ENCODE results near the gene TCF4. TPM values are rescaled to one million over a fixed set of nuclear protein-coding genes. Genes with fewer than 3 reads are reported as not detected.

The TCF4 gene
- total RNA-seq, 1 donor from 2014 or later: 56.8 TPM

- Mint-ChIP-seq H3K27me3 (no peaks in the 10 kb centered on the region), H3K36me3 (ENCODE audit: insufficient read depth) (peaks cover 7% of the 10 kb centered on the region), H3K27ac (no peak overlapping the region), H3K4me1 (ENCODE audit: low read depth) (peaks cover 2% of the 10 kb centered on the region), H3K4me3 (ENCODE audit: low read depth) (no peak overlapping the region), H3K9me3 (ENCODE audit: low read depth) (peaks cover 8% of the 10 kb centered on the region)
- no peak for TF ChIP-seq CTCF (IDR thresholded peaks at IDR 0.05; ENCODE audit: unreplicated experiment)
- DNase-seq (ENCODE audit: low spot score, unreplicated experiment): no peak
Measured at GRCh38 chr18:55479656-55480420, 108.2 kb downstream of the TCF4 start.

- TF ChIP-seq CTCF (IDR thresholded peaks at IDR 0.05; ENCODE audit: unreplicated experiment): no peak
- H3K4me3 Mint-ChIP-seq (ENCODE audit: low read depth): no peak overlapping the region
- peaks cover 8% of the 10 kb centered on the region for H3K4me1 Mint-ChIP-seq (ENCODE audit: low read depth)
- no peaks in the 10 kb centered on the region for H3K27me3 Mint-ChIP-seq
- peaks cover 7% of the 10 kb centered on the region for H3K36me3 Mint-ChIP-seq (ENCODE audit: insufficient read depth)
- peaks cover 8% of the 10 kb centered on the region for H3K9me3 Mint-ChIP-seq (ENCODE audit: low read depth)
- DNase-seq (ENCODE audit: low spot score, unreplicated experiment): no peak
- no peak overlapping the region for H3K27ac Mint-ChIP-seq
Measured at GRCh38 chr18:55477860-55478581, 110.0 kb downstream of the TCF4 start.

- Mint-ChIP-seq H3K27ac (no peak overlapping the region), H3K4me3 (ENCODE audit: low read depth) (no peak overlapping the region), H3K27me3 (no peaks in the 10 kb centered on the region), H3K4me1 (ENCODE audit: low read depth) (peaks cover 9% of the 10 kb centered on the region), H3K36me3 (ENCODE audit: insufficient read depth) (peaks cover 3% of the 10 kb centered on the region), H3K9me3 (ENCODE audit: low read depth) (peaks cover 8% of the 10 kb centered on the region)
- no peak for TF ChIP-seq CTCF (IDR thresholded peaks at IDR 0.05; ENCODE audit: unreplicated experiment)
- DNase-seq (ENCODE audit: low spot score, unreplicated experiment): no peak
Measured at GRCh38 chr18:55477499-55477859, 110.5 kb downstream of the TCF4 start.

GRCh38 chr18:55475916-55476315, 112.1 kb downstream of the TCF4 start:
- peaks cover 15% of the 10 kb centered on the region for H3K4me1 Mint-ChIP-seq (ENCODE audit: low read depth)
- no peak overlapping the region for H3K27ac Mint-ChIP-seq
- TF ChIP-seq CTCF (IDR thresholded peaks at IDR 0.05; ENCODE audit: unreplicated experiment): no peak
- peaks cover under 1% of the 10 kb centered on the region for H3K9me3 Mint-ChIP-seq (ENCODE audit: low read depth)
- DNase-seq (ENCODE audit: low spot score, unreplicated experiment): no peak
- H3K27me3 Mint-ChIP-seq: no peaks in the 10 kb centered on the region
- no peak overlapping the region for H3K4me3 Mint-ChIP-seq (ENCODE audit: low read depth)
- no peaks in the 10 kb centered on the region for H3K36me3 Mint-ChIP-seq (ENCODE audit: insufficient read depth)

GRCh38 chr18:55475467-55475866, 112.5 kb downstream of the TCF4 start:
- Mint-ChIP-seq H3K27ac (no peak overlapping the region), H3K4me3 (ENCODE audit: low read depth) (no peak overlapping the region), H3K9me3 (ENCODE audit: low read depth) (no peaks in the 10 kb centered on the region), H3K36me3 (ENCODE audit: insufficient read depth) (no peaks in the 10 kb centered on the region), H3K27me3 (no peaks in the 10 kb centered on the region), H3K4me1 (ENCODE audit: low read depth) (peaks cover 16% of the 10 kb centered on the region)
- TF ChIP-seq CTCF (IDR thresholded peaks at IDR 0.05; ENCODE audit: unreplicated experiment): no peak
- no peak for DNase-seq (ENCODE audit: low spot score, unreplicated experiment)
